Measurements from ENCODE around the gene SELENBP1. TPM values are rescaled to one million over a fixed set of nuclear protein-coding genes. Genes with fewer than 3 reads are reported as not detected.

SELENBP1 gene
- total and polyA plus RNA-seq, 9 donors: 29.6 to 117 (median 65.7) TPM

DNA sequence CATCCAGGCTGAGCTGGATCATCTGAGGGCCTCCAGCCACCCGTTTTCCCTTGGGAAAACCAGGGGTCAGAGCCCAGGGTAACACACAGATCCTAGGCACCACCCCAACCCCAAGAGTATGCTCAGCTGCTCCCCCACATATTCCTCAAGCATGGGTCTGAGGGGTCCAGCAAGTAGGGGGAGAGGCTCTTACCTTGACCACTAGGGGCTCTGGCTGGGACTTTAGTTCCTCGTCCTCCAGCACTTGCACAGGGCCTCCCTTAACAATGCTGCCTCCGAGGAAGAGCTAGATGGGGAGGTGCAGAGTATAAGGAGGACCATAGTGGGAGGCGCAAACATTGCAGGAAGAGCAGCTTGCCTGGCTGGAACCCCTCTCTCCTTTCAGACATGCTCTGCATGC is 7.5 kb downstream of the SELENBP1 start:
- H3K4me3 ChIP-seq: no peak overlapping the region
- H3K36me3 ChIP-seq: no peaks in the 10 kb centered on the region
- TF ChIP-seq POLR2A (IDR thresholded peaks at IDR 0.05): no peak
- no peak for TF ChIP-seq EP300 (IDR thresholded peaks at IDR 0.05)
- TF ChIP-seq, protein P1, sequence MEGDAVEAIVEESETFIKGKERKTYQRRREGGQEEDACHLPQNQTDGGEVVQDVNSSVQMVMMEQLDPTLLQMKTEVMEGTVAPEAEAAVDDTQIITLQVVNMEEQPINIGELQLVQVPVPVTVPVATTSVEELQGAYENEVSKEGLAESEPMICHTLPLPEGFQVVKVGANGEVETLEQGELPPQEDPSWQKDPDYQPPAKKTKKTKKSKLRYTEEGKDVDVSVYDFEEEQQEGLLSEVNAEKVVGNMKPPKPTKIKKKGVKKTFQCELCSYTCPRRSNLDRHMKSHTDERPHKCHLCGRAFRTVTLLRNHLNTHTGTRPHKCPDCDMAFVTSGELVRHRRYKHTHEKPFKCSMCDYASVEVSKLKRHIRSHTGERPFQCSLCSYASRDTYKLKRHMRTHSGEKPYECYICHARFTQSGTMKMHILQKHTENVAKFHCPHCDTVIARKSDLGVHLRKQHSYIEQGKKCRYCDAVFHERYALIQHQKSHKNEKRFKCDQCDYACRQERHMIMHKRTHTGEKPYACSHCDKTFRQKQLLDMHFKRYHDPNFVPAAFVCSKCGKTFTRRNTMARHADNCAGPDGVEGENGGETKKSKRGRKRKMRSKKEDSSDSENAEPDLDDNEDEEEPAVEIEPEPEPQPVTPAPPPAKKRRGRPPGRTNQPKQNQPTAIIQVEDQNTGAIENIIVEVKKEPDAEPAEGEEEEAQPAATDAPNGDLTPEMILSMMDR (IDR thresholded peaks at IDR 0.05): no peak
- H3K4me1 ChIP-seq (ENCODE audit: insufficient read depth): peaks cover 21% of the 10 kb centered on the region
- no peak overlapping the region for H3K27ac ChIP-seq
- no peaks in the 10 kb centered on the region for H3K9me3 ChIP-seq
- intact Hi-C loops (cut with DNase I): no loop called here
- WGBS, 3 donors: 92 to 95% (median 93%) methylated on average over 4 of the region's 4 CpGs
- DNase-seq: no peak
- no peaks in the 10 kb centered on the region for H3K27me3 ChIP-seq

DNA sequence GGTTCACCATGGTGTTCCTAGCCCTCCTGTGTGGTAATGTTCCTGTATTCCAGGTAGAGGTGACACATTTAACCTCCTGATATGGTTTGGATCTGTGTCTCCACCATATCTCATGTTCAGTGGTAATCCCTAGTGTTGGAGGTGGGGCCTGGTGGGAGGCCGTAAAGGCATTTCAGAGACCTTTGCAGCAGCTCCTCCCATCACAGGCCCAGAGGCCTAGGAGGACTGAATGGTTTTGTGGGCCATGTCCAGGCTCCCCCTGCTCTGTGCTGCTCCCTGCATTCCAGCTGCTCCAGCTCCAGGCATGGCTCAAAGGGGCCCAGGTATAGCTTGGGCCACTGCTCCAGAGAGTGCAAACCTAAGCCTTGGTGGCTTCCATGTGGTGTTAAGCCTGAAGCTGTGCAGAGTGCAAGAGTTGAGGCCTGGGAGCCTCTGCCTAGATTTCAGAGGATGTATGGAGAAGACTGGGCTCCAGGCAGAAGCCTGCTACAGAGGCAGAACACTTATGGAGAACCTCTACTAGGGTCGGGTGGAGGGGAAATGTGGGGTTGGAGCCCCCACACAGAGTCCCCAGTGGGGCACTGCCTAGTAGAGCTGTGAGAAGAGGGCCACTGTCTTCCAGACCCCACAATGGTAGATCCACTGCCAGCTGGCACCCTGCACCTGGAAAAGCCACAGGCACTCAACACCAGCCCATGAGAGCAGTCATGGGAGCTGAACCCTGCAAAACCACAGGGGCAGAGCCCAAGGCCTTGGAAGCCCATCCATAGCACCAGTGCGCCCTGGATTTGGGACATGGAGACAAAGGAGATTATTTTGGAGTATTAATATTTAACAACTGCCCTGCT is 10.0 kb downstream of the SELENBP1 start:
- Histone ChIP-seq H3K9me3 (no peaks in the 10 kb centered on the region), H3K4me1 (ENCODE audit: insufficient read depth) (peaks cover 3% of the 10 kb centered on the region), H3K27me3 (no peaks in the 10 kb centered on the region), H3K36me3 (no peaks in the 10 kb centered on the region), H3K27ac (no peak overlapping the region), H3K4me3 (no peak overlapping the region)
- no peak for DNase-seq
- 92 to 99% (median 96%) methylated on average over 3 of the region's 3 CpGs for WGBS, 3 donors
- TF ChIP-seq POLR2A (IDR thresholded peaks at IDR 0.05) (no peak), EP300 (IDR thresholded peaks at IDR 0.05) (no peak)
- TF ChIP-seq, protein P1 (IDR thresholded peaks at IDR 0.05): no peak
- intact Hi-C loops (cut with DNase I): no loop called here

- TF ChIP-seq, protein P1 (IDR thresholded peaks at IDR 0.05): no peak
- TF ChIP-seq EP300 (IDR thresholded peaks at IDR 0.05) (no peak), POLR2A (IDR thresholded peaks at IDR 0.05) (no peak)
- intact Hi-C loops (cut with DNase I): no loop called here
- no peaks in the 10 kb centered on the region for H3K36me3 ChIP-seq
- H3K27me3 ChIP-seq: no peaks in the 10 kb centered on the region
- no peak overlapping the region for H3K4me3 ChIP-seq
- no peaks in the 10 kb centered on the region for H3K4me1 ChIP-seq (ENCODE audit: insufficient read depth)
- DNase-seq: no peak
- no peak overlapping the region for H3K27ac ChIP-seq
- no peaks in the 10 kb centered on the region for H3K9me3 ChIP-seq
These were observed 10.6 kb downstream of the SELENBP1 start for GRCh38 chr1:151361883-151362282.

- Histone ChIP-seq H3K27ac (no peak overlapping the region), H3K4me3 (no peak overlapping the region), H3K4me1 (ENCODE audit: insufficient read depth) (no peaks in the 10 kb centered on the region), H3K36me3 (no peaks in the 10 kb centered on the region), H3K27me3 (no peaks in the 10 kb centered on the region), H3K9me3 (no peaks in the 10 kb centered on the region)
- TF ChIP-seq EP300 (IDR thresholded peaks at IDR 0.05) (no peak), POLR2A (IDR thresholded peaks at IDR 0.05) (no peak)
- TF ChIP-seq, protein P1 (IDR thresholded peaks at IDR 0.05): no peak
- WGBS, 3 donors: 10 to 18% (median 14%) methylated on average over 2 of the region's 2 CpGs
- intact Hi-C loops (cut with DNase I): no loop called here
- no peak for DNase-seq
These were observed 15.8 kb downstream of the SELENBP1 start for GRCh38 chr1:151356696-151357095.

Data from ovary (tissue), 9 donors.